PFSK-1 (cell line): ENCODE results near the gene DHFR2.

Source experiments
- FOXP2 ChIP-seq: optimal IDR thresholded peaks from 2 replicates; pipeline ENCODE3; 2011; ENCODE audit warnings: borderline replicate concordance, control low read depth, inconsistent platforms; ENCODE audit not compliant: insufficient read depth; ENCODE audit errors: extremely low read length, extremely low read depth
- POLR2AphosphoS5 ChIP-seq: IDR thresholded peaks from 2 replicates; pipeline ENCODE4 v1.6.1; 2012; ENCODE audit warnings: low read depth, mild to moderate bottlenecking, control low read depth, low read length, moderate library complexity
- SIN3A ChIP-seq: IDR thresholded peaks from 2 replicates; pipeline ENCODE4 v1.6.1; 2012; ENCODE audit warnings: mild to moderate bottlenecking, low read length, moderate library complexity, borderline replicate concordance; ENCODE audit not compliant: insufficient read depth
- TAF1 ChIP-seq: IDR thresholded peaks from 2 replicates; pipeline ENCODE4 v1.6.1; 2012; ENCODE audit warnings: low read length, control low read depth, borderline replicate concordance; ENCODE audit not compliant: insufficient read depth
- TF ChIP-seq, protein P1 (sequence below), 2 experiments: IDR thresholded peaks; 2 replicates each; pipeline versions ENCODE4 v1.6.1 to v1.8.0; 2011 to 2012; ENCODE audit warnings: low read depth in 2 of 2, low read length in 2 of 2, control low read depth in 1 of 2, inconsistent platforms in 1 of 2, mild to moderate bottlenecking in 1 of 2, moderate library complexity in 1 of 2; ENCODE audit not compliant: insufficient read depth in 1 of 2

Gene DHFR2

DNA sequence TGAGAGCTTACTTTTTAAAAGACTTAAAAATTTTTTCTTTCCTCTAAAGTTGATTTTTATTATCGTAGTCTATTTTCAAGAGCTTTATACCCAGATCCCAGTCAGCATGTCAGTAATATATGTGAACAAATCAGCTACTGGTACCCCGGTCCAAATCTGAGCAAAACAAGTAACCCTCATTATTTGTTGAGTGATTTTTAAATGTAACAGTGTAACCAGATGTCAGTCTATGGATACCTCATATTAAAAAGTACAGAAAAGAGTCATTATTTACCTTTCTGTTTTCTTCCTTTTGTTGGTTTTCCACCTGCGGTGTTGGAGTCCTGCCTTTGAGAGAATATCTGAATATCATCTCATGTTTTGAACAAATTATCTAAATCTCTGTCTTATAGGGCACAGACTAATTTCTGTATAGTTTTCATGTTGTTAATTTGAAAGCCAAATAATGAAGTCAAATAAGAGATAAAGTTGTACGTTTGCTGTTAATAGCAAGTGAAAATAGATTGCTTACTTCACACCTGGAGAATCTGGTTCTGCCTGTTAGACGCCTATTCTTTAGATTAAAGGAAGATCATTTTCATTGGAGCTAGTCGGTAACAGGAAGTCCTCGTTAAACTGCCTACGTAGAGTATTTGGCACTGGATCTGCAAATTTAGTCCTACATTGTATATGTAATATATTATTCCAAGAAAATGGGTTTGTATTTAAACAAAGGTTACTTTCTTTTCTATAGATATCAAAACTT, 34.5 kb downstream of the DHFR2 start, which contains the start of gene STX19:
TSS of gene STX19 (minus strand) at position 505 of the 745 bp plus-strand sequence. CDS start 13,328 bp downstream, outside the sequence.
- TF ChIP-seq POLR2AphosphoS5 (no peak), FOXP2 (no peak), SIN3A (no peak), TAF1 (no peak)
- TF ChIP-seq, protein P1, sequence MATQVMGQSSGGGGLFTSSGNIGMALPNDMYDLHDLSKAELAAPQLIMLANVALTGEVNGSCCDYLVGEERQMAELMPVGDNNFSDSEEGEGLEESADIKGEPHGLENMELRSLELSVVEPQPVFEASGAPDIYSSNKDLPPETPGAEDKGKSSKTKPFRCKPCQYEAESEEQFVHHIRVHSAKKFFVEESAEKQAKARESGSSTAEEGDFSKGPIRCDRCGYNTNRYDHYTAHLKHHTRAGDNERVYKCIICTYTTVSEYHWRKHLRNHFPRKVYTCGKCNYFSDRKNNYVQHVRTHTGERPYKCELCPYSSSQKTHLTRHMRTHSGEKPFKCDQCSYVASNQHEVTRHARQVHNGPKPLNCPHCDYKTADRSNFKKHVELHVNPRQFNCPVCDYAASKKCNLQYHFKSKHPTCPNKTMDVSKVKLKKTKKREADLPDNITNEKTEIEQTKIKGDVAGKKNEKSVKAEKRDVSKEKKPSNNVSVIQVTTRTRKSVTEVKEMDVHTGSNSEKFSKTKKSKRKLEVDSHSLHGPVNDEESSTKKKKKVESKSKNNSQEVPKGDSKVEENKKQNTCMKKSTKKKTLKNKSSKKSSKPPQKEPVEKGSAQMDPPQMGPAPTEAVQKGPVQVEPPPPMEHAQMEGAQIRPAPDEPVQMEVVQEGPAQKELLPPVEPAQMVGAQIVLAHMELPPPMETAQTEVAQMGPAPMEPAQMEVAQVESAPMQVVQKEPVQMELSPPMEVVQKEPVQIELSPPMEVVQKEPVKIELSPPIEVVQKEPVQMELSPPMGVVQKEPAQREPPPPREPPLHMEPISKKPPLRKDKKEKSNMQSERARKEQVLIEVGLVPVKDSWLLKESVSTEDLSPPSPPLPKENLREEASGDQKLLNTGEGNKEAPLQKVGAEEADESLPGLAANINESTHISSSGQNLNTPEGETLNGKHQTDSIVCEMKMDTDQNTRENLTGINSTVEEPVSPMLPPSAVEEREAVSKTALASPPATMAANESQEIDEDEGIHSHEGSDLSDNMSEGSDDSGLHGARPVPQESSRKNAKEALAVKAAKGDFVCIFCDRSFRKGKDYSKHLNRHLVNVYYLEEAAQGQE (IDR thresholded peaks at IDR 0.05; ENCODE audit: insufficient read depth in 1 of 2, low read depth in 2 of 2, low read length in 2 of 2) = no peak

DNA sequence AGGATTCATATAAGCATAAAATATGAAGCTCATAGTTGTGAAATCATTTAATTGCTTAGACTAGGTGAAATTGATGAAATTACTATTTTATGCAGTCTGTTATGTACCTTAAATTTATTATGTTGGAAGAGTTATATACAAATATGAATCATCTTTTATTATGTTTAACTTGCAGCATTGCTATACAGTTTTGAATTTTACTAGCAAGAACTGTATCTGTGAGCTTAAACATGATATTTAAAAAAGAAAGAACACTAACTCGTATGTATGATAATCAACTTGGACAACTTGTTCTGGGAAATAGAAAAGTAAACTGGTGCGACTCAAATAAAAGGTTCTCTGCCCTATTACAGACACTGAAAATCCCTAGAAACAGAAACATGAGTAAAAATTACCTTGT, 36.1 kb downstream of the DHFR2 start:
- TF ChIP-seq, protein P1 (IDR thresholded peaks at IDR 0.05; ENCODE audit: insufficient read depth in 1 of 2, low read depth in 2 of 2, low read length in 2 of 2) = no peak
- TF ChIP-seq TAF1 = no peak
- TF ChIP-seq FOXP2 = no peak
- no peak for TF ChIP-seq SIN3A
- TF ChIP-seq POLR2AphosphoS5 = no peak

DNA sequence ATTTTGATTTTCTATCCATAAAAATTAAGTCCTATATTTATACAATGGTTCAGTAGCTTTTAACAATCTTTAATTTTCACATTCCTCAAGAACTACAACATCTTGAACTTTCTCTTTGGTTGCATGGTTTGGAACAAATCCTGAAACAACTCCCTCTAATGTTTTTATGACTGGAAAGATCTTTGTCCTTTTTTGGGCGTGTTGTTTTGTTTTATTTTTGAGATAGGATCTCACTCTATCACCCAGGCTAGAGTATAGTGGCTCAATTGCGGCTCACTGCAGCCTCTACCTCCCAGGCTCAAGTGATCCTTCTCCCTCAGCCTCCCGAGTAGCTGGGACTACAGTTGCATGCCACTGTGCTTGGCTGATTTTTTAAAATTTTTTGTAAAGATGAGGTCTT, 38.3 kb downstream of the DHFR2 start:
- no peak for TF ChIP-seq POLR2AphosphoS5
- TF ChIP-seq SIN3A = no peak

DNA sequence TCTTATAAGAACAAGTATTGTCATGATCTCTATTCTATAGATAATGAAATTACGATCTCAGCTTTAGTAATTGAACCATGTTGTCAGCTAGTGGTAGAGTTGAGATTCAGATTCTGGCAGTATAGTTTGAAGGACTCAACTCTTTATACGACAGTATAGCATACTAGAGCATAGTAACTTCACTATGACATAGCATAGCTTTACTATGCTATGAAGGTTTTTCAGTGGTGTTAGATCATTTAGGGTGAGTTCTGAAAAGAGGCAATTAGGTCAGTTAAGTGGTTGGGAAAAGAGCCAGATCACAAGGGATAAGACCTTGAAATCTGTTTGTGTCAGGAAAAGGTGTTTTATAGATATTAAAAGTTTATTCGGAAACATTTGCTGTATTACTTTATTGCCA, 42.4 kb downstream of the DHFR2 start:
- TF ChIP-seq, protein P1 (IDR thresholded peaks at IDR 0.05; ENCODE audit: insufficient read depth in 1 of 2, low read depth in 2 of 2, low read length in 2 of 2) = no peak
- no peak for TF ChIP-seq SIN3A
- TF ChIP-seq POLR2AphosphoS5 = no peak
- no peak for TF ChIP-seq TAF1
- TF ChIP-seq FOXP2 = no peak

DNA sequence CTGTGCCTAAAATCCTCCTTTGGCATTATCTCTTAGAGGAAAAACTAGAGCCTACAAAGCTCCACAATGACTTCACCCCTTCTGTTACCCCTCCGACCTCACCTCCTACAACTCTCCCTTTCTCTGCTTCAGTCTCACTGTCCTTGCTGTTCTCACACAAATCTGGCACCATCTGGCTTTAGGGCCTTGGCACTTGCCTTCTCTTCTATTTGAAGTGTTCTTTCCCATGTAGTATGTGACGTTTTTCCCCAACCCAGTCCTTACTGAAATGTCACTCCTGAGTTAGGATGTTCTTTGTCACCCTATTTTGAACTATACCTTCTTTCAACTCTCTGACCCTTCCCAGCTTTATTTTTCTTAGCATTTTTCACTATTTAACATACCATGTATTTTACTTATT, 43.1 kb downstream of the DHFR2 start:
- TF ChIP-seq FOXP2 (no peak), SIN3A (no peak), TAF1 (no peak), POLR2AphosphoS5 (no peak)
- TF ChIP-seq, protein P1 (IDR thresholded peaks at IDR 0.05; ENCODE audit: insufficient read depth in 1 of 2, low read depth in 2 of 2, low read length in 2 of 2) = no peak
